K562 (cell line): ENCODE data around the gene GALNT17.

ENCODE experiments used
- BHLHE40 ChIP-seq: IDR thresholded peaks from 2 replicates; pipeline ENCODE4 v1.6.1; 2011; ENCODE audit warnings: low read length, improper control_type of control experiment
- CHD1 ChIP-seq: fragments of 200-600 bp; sonication (generic); IDR thresholded peaks from one replicate; pipeline ENCODE4 v1.6.1; 2012; ENCODE audit warnings: mild to moderate bottlenecking, moderate library complexity, low read length, inconsistent platforms
- FOXK2 ChIP-seq, 2 experiments: fragments of 450-650 bp; IDR thresholded peaks in 1 of 2; conservative IDR thresholded peaks in 1 of 2; 2 replicates each; pipeline ENCODE4 v1.6.1; 2016; ENCODE audit warnings: low read depth in 2 of 2, mild to moderate bottlenecking in 1 of 2
- GABPA ChIP-seq: fragments of 200-800 bp; sonication (Bioruptor generic); conservative IDR thresholded peaks from 2 replicates; pipeline ENCODE4 v1.6.1; 2016; ENCODE audit warnings: low read depth, missing genetic modification characterization, missing compliant biosample characterization
- HNRNPH1 ChIP-seq: fragments of 200-400 bp; formaldehyde crosslinking; optimal IDR thresholded peaks from 2 replicates; pipeline ENCODE3; 2017; ENCODE audit warnings: low read depth, mild to moderate bottlenecking, low read length, moderate library complexity
- NR1H2 ChIP-seq: sonication (generic); formaldehyde crosslinking; IDR thresholded peaks from 2 replicates; pipeline ENCODE4 v1.4.0; 2020; ENCODE audit warnings: mild to moderate bottlenecking, missing genetic modification reagents
- RBM22 ChIP-seq: fragments of 200-400 bp; formaldehyde crosslinking; IDR thresholded peaks from 2 replicates; pipeline ENCODE4 v1.6.1; 2018; ENCODE audit warnings: low read length, low read depth; ENCODE audit not compliant: poor library complexity, severe bottlenecking
- RNF2 ChIP-seq: sonication (generic); IDR thresholded peaks from 2 replicates; pipeline ENCODE4 v1.6.1; 2016
- ZNF133 ChIP-seq: fragments of 250-450 bp; sonication (Bioruptor Pico); IDR thresholded peaks from 2 replicates; pipeline ENCODE4 v1.4.0; 2020; ENCODE audit warnings: mild to moderate bottlenecking
- TF ChIP-seq, protein P1 (sequence below): fragments of 250-450 bp; sonication (Bioruptor Pico); IDR thresholded peaks from 2 replicates; pipeline ENCODE4 v1.8.0; 2022; ENCODE audit warnings: moderate library complexity, mild to moderate bottlenecking, inconsistent platforms
- TF ChIP-seq, protein P2 (sequence below): fragments of 450-650 bp; IDR thresholded peaks from 2 replicates; pipeline ENCODE4 v1.6.1; 2016; ENCODE audit warnings: antibody characterized with exemption
- TF ChIP-seq, protein P3 (sequence below), 3 experiments: IDR thresholded peaks in 2 of 3; conservative IDR thresholded peaks in 1 of 3; 2 replicates each; pipeline ENCODE4 v1.5.1; 2011 to 2012; ENCODE audit warnings: low read length in 3 of 3, mild to moderate bottlenecking in 3 of 3, control low read depth in 2 of 3, improper control_type of control experiment in 1 of 3, inconsistent platforms in 1 of 3, low read depth in 1 of 3, mixed read lengths in 1 of 3, moderate library complexity in 1 of 3; ENCODE audit not compliant: insufficient read depth in 2 of 3
- TF ChIP-seq, protein P4 (sequence below), 3 experiments: fragments of 200-800 bp in 1 of 3; fragments of 250-450 bp in 1 of 3; fragments of 450-650 bp in 1 of 3; sonication (Bioruptor Pico) in 1 of 3; sonication (Bioruptor generic) in 1 of 3; formaldehyde crosslinking in 1 of 3; IDR thresholded peaks; 2 replicates each; pipeline versions ENCODE4 v1.6.1 to v1.8.0; 2016 to 2022; ENCODE audit warnings: mild to moderate bottlenecking in 2 of 3, missing genetic modification characterization in 2 of 3, missing compliant biosample characterization in 1 of 3, moderate library complexity in 1 of 3
- TF ChIP-seq, protein P5 (sequence below): sonication (generic); formaldehyde crosslinking; IDR thresholded peaks from 2 replicates; pipeline ENCODE4 v1.9.0; 2022; ENCODE audit warnings: mild to moderate bottlenecking, missing genetic modification reagents

DNA sequence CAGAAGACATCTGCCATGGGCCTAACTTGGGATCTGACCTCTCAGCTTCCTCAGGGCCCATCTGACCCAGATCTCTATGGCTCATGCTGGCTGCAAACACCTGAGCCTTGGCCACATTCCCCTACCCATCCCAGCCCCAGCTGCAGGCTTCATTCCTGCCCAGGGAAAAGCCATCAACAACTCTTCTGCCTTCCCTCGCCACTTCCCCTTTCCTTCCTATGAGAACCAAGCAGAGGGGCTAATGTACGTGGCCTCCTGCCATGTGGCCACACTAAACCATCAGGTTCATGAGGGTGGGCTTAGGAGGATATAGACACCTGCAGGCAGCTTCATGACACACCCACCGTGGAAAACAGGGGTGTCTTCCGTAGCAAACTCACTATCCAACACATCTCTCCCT, 312.2 kb downstream of the GALNT17 start:
- TF ChIP-seq, protein P1, sequence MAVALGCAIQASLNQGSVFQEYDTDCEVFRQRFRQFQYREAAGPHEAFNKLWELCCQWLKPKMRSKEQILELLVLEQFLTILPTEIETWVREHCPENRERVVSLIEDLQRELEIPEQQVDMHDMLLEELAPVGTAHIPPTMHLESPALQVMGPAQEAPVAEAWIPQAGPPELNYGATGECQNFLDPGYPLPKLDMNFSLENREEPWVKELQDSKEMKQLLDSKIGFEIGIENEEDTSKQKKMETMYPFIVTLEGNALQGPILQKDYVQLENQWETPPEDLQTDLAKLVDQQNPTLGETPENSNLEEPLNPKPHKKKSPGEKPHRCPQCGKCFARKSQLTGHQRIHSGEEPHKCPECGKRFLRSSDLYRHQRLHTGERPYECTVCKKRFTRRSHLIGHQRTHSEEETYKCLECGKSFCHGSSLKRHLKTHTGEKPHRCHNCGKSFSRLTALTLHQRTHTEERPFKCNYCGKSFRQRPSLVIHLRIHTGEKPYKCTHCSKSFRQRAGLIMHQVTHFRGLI, result no peak
- no peak for TF ChIP-seq NR1H2 (CRISPR knock-in tag)
- TF ChIP-seq ZNF133 (CRISPR knock-in tag), result no peak
- TF ChIP-seq, protein P2, sequence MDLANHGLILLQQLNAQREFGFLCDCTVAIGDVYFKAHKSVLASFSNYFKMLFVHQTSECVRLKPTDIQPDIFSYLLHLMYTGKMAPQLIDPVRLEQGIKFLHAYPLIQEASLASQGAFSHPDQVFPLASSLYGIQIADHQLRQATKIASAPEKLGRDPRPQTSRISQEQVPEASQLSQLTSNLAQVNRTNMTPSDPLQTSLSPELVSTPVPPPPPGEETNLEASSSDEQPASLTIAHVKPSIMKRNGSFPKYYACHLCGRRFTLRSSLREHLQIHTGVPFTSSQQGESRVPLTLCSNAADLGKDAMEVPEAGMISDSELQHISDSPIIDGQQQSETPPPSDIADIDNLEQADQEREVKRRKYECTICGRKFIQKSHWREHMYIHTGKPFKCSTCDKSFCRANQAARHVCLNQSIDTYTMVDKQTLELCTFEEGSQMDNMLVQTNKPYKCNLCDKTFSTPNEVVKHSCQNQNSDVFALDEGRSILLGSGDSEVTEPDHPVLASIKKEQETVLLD, result no peak
- TF ChIP-seq, protein P3, sequence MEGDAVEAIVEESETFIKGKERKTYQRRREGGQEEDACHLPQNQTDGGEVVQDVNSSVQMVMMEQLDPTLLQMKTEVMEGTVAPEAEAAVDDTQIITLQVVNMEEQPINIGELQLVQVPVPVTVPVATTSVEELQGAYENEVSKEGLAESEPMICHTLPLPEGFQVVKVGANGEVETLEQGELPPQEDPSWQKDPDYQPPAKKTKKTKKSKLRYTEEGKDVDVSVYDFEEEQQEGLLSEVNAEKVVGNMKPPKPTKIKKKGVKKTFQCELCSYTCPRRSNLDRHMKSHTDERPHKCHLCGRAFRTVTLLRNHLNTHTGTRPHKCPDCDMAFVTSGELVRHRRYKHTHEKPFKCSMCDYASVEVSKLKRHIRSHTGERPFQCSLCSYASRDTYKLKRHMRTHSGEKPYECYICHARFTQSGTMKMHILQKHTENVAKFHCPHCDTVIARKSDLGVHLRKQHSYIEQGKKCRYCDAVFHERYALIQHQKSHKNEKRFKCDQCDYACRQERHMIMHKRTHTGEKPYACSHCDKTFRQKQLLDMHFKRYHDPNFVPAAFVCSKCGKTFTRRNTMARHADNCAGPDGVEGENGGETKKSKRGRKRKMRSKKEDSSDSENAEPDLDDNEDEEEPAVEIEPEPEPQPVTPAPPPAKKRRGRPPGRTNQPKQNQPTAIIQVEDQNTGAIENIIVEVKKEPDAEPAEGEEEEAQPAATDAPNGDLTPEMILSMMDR (IDR thresholded peaks at IDR 0.05 in 2 of 3, conservative IDR thresholded peaks at IDR 0.05 in 1 of 3; ENCODE audit: insufficient read depth in 2 of 3, low read depth in 1 of 3, low read length in 3 of 3), result no peak
- no peak for TF ChIP-seq CHD1
- TF ChIP-seq BHLHE40, result no peak
- TF ChIP-seq, protein P4, sequence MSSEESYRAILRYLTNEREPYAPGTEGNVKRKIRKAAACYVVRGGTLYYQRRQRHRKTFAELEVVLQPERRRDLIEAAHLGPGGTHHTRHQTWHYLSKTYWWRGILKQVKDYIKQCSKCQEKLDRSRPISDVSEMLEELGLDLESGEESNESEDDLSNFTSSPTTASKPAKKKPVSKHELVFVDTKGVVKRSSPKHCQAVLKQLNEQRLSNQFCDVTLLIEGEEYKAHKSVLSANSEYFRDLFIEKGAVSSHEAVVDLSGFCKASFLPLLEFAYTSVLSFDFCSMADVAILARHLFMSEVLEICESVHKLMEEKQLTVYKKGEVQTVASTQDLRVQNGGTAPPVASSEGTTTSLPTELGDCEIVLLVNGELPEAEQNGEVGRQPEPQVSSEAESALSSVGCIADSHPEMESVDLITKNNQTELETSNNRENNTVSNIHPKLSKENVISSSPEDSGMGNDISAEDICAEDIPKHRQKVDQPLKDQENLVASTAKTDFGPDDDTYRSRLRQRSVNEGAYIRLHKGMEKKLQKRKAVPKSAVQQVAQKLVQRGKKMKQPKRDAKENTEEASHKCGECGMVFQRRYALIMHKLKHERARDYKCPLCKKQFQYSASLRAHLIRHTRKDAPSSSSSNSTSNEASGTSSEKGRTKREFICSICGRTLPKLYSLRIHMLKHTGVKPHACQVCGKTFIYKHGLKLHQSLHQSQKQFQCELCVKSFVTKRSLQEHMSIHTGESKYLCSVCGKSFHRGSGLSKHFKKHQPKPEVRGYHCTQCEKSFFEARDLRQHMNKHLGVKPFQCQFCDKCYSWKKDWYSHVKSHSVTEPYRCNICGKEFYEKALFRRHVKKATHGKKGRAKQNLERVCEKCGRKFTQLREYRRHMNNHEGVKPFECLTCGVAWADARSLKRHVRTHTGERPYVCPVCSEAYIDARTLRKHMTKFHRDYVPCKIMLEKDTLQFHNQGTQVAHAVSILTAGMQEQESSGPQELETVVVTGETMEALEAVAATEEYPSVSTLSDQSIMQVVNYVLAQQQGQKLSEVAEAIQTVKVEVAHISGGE (CRISPR knock-in tag; IDR thresholded peaks at IDR 0.05), result no peak
- TF ChIP-seq RNF2, result no peak
- no peak for TF ChIP-seq RBM22
- TF ChIP-seq, protein P5, sequence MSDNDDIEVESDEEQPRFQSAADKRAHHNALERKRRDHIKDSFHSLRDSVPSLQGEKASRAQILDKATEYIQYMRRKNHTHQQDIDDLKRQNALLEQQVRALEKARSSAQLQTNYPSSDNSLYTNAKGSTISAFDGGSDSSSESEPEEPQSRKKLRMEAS, result no peak
- no peak for TF ChIP-seq FOXK2 (conservative IDR thresholded peaks at IDR 0.05 in 1 of 2, IDR thresholded peaks at IDR 0.05 in 1 of 2; ENCODE audit: low read depth in 2 of 2)
- TF ChIP-seq HNRNPH1, result no peak
- no peak for TF ChIP-seq GABPA
